HepG2 (cell line): Measurements from ENCODE around the gene AP1S3. TPM values are rescaled to one million over a fixed set of nuclear protein-coding genes. Genes with fewer than 3 reads are reported as not detected.
A peak's percentile ranks its signal among the peaks of the same experiment; 100 is the strongest.

Experiments
- ARID2 ChIP-seq: sonication (generic); formaldehyde crosslinking; IDR thresholded peaks from 2 replicates; pipeline ENCODE4 v1.8.1; 2022; ENCODE audit warnings: mild to moderate bottlenecking, missing genetic modification reagents, borderline replicate concordance
- ELF1 ChIP-seq: sonication (generic); formaldehyde crosslinking; IDR thresholded peaks from 2 replicates; pipeline ENCODE4 v1.4.0; 2020; ENCODE audit warnings: missing genetic modification reagents
- NR2F2 ChIP-seq: IDR thresholded peaks from 2 replicates; pipeline ENCODE4 v1.6.1; 2012; ENCODE audit warnings: low read depth, inconsistent platforms, borderline replicate concordance
- PRPF4 ChIP-seq: fragments of 200-400 bp; formaldehyde crosslinking; IDR thresholded peaks from 2 replicates; pipeline ENCODE4 v1.6.1; 2016; ENCODE audit warnings: low read length, low read depth; ENCODE audit not compliant: poor library complexity, severe bottlenecking
- RBFOX2 ChIP-seq: fragments of 200-400 bp; formaldehyde crosslinking; IDR thresholded peaks from 2 replicates; pipeline ENCODE4 v1.6.1; 2017; ENCODE audit warnings: low read depth, mild to moderate bottlenecking, low read length
- RXRA ChIP-seq: sonication (generic); formaldehyde crosslinking; IDR thresholded peaks from 2 replicates; pipeline ENCODE4 v1.5.1; 2020; ENCODE audit warnings: missing genetic modification reagents
- TEAD3 ChIP-seq: optimal IDR thresholded peaks from 2 replicates; pipeline ENCODE3; 2016; ENCODE audit warnings: borderline replicate concordance
- THAP11 ChIP-seq: IDR thresholded peaks from 2 replicates; pipeline ENCODE4 v1.6.1; 2016; ENCODE audit warnings: missing biosample characterization, missing genetic modification reagents
- ZNF207 ChIP-seq: fragments of 450-650 bp; IDR thresholded peaks from 2 replicates; pipeline ENCODE4 v1.6.1; 2016; ENCODE audit warnings: antibody characterized with exemption, borderline replicate concordance
- ZNF335 ChIP-seq: sonication (generic); formaldehyde crosslinking; IDR thresholded peaks from 2 replicates; pipeline ENCODE4 v1.4.0; 2020; ENCODE audit warnings: missing genetic modification reagents
- ZNF605 ChIP-seq: sonication (generic); formaldehyde crosslinking; IDR thresholded peaks from 2 replicates; pipeline ENCODE4 v1.8.0; 2022; ENCODE audit warnings: mild to moderate bottlenecking, missing genetic modification reagents
- ZNF768 ChIP-seq: sonication (generic); formaldehyde crosslinking; IDR thresholded peaks from 2 replicates; pipeline ENCODE4 v1.4.0; 2020; ENCODE audit warnings: missing genetic modification reagents
- ZSCAN12 ChIP-seq: sonication (generic); formaldehyde crosslinking; IDR thresholded peaks from 2 replicates; pipeline ENCODE4 v1.9.0; 2021; ENCODE audit warnings: mild to moderate bottlenecking, missing genetic modification reagents
- polyA plus RNA-seq, 8 experiments: library from polyadenylated mRNA; depleted of rRNA in 3 of 8; stranded (reverse) in 7 of 8; unstranded in 1 of 8; fragments of >200 nt; fragmentation: Illumina TruSeq in 4 of 8; extraction: Trizol in 4 of 8; gene quantifications; 2 replicates each; pipeline versions ENCODE4 v1.2.1 to v1.2.3, GENCODE V29; 2011 to 2016; ENCODE audit warnings: low read depth in 4 of 8, missing spikeins in 1 of 8, mixed read lengths in 1 of 8; ENCODE audit not compliant: insufficient read depth in 1 of 8
- total RNA-seq, 5 experiments: library from RNA; depleted of rRNA; stranded (reverse); fragments of >200 nt; fragmentation: Illumina TruSeq; extraction: Trizol; gene quantifications; 2 replicates each; pipeline ENCODE4 v1.2.3, GENCODE V29; 2016; ENCODE audit warnings: low read depth in 1 of 5
- TF ChIP-seq, protein P1 (sequence below), 2 experiments: fragments of 450-650 bp in 1 of 2; sonication (generic) in 1 of 2; formaldehyde crosslinking; IDR thresholded peaks; 2 replicates each; pipeline versions ENCODE4 v1.5.0 to v1.8.0; 2020 to 2022; ENCODE audit warnings: mild to moderate bottlenecking in 1 of 2, missing genetic modification reagents in 1 of 2
- TF ChIP-seq, protein P2 (sequence below): fragments of 450-650 bp; IDR thresholded peaks from 2 replicates; pipeline ENCODE4 v1.6.1; 2016
- TF ChIP-seq, protein P3 (sequence below): IDR thresholded peaks from 2 replicates; pipeline ENCODE4 v1.6.1; 2016; ENCODE audit warnings: missing genetic modification reagents, missing compliant biosample characterization
- TF ChIP-seq, protein P4 (sequence below): sonication (generic); formaldehyde crosslinking; IDR thresholded peaks from 2 replicates; pipeline ENCODE4 v1.9.0; 2021; ENCODE audit warnings: missing genetic modification reagents, mild to moderate bottlenecking, borderline replicate concordance
- TF ChIP-seq, protein P5 (sequence below): IDR thresholded peaks from 2 replicates; pipeline ENCODE4 v1.6.1; 2016
- TF ChIP-seq, protein P6 (sequence below): sonication (generic); formaldehyde crosslinking; IDR thresholded peaks from 2 replicates; pipeline ENCODE4 v1.4.0; 2020; ENCODE audit warnings: missing genetic modification reagents, mild to moderate bottlenecking, borderline replicate concordance
- TF ChIP-seq, protein P7 (sequence below): conservative IDR thresholded peaks from 2 replicates; pipeline ENCODE4 v1.6.1; 2018; ENCODE audit warnings: missing genetic modification reagents

The AP1S3 gene
- total and polyA plus RNA-seq, 2 of the 13 experiments (the other 11 are each of a cell fraction or from before 2014, with no cell fraction given), result 3.0 to 16.3 TPM

DNA sequence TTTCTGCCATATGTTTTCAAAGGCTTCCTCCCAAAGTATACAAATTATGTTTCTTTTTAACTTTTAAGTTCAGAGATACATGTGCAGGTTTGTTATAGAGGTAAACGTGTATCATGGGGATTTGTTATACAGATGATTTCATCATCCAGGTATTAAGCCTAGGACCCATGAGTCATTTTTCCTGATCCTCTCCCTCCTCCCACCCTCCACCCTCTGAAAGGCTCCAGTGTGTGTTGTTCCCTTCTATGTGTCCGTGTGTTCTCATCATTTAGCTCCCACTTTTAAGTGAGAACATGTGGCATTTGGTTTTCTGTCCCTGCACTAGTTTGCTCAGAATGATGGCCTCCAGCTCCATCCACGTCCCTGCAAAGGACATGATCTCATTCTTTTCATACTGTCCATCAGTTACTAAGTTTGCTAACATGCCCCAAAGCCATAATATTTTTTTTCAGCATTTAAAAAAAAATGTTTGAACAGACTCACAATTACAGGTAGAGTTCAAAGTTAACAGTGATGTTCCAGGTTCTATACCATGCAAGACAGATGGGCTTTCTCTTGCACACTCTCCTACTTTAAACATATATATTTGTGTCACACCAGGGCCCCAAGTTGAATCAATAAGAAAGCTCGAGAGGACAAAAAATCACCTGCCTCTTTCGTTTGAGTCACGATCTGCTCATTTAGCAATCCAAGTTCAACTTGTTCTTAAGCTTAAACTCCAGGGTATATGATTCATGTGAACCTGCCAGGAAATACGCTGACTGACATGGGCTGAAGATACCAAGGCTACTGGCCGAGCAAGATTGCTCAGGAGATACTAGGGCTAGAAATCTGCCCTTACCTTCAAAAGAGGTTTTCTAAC is 77.6 kb downstream of the AP1S3 start (continued):
- TF ChIP-seq ELF1 (CRISPR knock-in tag) (no peak), ARID2 (CRISPR knock-in tag) (peak; percentile 69; the same call in 1 of the 2 replicates), PRPF4 (no peak), NR2F2 (no peak), RXRA (CRISPR knock-in tag) (no peak), ZNF335 (CRISPR knock-in tag) (0 out of 2 replicates have a peak, but pooled peaks have one; percentile 14), TEAD3 (peak; percentile 56), RBFOX2 (no peak), ZNF605 (CRISPR knock-in tag) (peak; percentile 59; the same call in 1 of the 2 replicates), THAP11 (CRISPR knock-in tag) (0 out of 2 replicates have a peak, but pooled peaks have one; percentile 9), ZNF768 (CRISPR knock-in tag) (no peak), ZNF207 (no peak), ZSCAN12 (CRISPR knock-in tag) (no peak)
- TF ChIP-seq, protein P1, sequence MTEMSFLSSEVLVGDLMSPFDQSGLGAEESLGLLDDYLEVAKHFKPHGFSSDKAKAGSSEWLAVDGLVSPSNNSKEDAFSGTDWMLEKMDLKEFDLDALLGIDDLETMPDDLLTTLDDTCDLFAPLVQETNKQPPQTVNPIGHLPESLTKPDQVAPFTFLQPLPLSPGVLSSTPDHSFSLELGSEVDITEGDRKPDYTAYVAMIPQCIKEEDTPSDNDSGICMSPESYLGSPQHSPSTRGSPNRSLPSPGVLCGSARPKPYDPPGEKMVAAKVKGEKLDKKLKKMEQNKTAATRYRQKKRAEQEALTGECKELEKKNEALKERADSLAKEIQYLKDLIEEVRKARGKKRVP (CRISPR knock-in tag; IDR thresholded peaks at IDR 0.05), result peak; percentile 52 to 90; a peak in 2 of 4 replicates
- TF ChIP-seq, protein P2, sequence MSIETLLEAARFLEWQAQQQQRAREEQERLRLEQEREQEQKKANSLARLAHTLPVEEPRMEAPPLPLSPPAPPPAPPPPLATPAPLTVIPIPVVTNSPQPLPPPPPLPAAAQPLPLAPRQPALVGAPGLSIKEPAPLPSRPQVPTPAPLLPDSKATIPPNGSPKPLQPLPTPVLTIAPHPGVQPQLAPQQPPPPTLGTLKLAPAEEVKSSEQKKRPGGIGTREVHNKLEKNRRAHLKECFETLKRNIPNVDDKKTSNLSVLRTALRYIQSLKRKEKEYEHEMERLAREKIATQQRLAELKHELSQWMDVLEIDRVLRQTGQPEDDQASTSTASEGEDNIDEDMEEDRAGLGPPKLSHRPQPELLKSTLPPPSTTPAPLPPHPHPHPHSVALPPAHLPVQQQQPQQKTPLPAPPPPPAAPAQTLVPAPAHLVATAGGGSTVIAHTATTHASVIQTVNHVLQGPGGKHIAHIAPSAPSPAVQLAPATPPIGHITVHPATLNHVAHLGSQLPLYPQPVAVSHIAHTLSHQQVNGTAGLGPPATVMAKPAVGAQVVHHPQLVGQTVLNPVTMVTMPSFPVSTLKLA, result no peak
- TF ChIP-seq, protein P3, sequence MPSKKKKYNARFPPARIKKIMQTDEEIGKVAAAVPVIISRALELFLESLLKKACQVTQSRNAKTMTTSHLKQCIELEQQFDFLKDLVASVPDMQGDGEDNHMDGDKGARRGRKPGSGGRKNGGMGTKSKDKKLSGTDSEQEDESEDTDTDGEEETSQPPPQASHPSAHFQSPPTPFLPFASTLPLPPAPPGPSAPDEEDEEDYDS (CRISPR knock-in tag), result no peak
- TF ChIP-seq, protein P4, sequence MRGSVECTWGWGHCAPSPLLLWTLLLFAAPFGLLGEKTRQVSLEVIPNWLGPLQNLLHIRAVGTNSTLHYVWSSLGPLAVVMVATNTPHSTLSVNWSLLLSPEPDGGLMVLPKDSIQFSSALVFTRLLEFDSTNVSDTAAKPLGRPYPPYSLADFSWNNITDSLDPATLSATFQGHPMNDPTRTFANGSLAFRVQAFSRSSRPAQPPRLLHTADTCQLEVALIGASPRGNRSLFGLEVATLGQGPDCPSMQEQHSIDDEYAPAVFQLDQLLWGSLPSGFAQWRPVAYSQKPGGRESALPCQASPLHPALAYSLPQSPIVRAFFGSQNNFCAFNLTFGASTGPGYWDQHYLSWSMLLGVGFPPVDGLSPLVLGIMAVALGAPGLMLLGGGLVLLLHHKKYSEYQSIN (CRISPR knock-in tag), result no peak
- TF ChIP-seq, protein P5, sequence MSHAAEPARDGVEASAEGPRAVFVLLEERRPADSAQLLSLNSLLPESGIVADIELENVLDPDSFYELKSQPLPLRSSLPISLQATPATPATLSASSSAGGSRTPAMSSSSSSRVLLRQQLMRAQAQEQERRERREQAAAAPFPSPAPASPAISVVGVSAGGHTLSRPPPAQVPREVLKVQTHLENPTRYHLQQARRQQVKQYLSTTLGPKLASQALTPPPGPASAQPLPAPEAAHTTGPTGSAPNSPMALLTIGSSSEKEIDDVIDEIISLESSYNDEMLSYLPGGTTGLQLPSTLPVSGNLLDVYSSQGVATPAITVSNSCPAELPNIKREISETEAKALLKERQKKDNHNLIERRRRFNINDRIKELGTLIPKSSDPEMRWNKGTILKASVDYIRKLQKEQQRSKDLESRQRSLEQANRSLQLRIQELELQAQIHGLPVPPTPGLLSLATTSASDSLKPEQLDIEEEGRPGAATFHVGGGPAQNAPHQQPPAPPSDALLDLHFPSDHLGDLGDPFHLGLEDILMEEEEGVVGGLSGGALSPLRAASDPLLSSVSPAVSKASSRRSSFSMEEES (CRISPR knock-in tag), result 0 out of 2 replicates have a peak, but pooled peaks have one; percentile 22
- TF ChIP-seq, protein P6, sequence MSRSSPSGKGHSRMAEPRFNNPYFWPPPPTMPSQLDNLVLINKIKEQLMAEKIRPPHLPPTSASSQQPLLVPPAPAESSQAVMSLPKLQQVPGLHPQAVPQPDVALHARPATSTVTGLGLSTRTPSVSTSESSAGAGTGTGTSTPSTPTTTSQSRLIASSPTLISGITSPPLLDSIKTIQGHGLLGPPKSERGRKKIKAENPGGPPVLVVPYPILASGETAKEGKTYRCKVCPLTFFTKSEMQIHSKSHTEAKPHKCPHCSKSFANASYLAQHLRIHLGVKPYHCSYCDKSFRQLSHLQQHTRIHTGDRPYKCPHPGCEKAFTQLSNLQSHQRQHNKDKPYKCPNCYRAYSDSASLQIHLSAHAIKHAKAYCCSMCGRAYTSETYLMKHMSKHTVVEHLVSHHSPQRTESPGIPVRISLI, result peak; percentile 83
- TF ChIP-seq, protein P7, sequence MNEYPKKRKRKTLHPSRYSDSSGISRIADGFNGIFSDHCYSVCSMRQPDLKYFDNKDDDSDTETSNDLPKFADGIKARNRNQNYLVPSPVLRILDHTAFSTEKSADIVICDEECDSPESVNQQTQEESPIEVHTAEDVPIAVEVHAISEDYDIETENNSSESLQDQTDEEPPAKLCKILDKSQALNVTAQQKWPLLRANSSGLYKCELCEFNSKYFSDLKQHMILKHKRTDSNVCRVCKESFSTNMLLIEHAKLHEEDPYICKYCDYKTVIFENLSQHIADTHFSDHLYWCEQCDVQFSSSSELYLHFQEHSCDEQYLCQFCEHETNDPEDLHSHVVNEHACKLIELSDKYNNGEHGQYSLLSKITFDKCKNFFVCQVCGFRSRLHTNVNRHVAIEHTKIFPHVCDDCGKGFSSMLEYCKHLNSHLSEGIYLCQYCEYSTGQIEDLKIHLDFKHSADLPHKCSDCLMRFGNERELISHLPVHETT (CRISPR knock-in tag), result no peak
